Measurements from ENCODE around the gene TIMELESS. TPM values are rescaled to one million over a fixed set of nuclear protein-coding genes. Genes with fewer than 3 reads are reported as not detected.

The TIMELESS gene
- total RNA-seq, 6 donors from 2014 or later = 5.6 to 14.7 (median 9.5) TPM

DNA sequence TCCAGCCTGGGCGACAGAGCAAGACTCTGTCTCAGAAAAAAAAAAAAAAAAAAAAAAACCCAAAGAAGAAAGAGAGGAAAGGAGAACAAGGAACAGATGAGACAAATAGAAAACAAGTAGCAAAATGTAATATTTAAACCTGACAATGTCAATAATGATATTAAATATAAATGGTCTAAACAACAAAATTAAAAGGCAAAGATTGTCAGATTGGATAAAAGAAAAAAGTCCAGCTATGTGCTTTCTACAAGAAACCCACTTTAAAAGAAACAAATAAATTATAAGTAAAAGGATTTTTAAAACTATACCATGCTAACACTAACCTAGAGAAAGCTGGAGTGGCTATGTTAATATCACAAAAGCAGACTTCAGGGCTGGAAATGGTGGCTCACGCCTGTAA lies 56.9 kb downstream of the TIMELESS start:
- Histone ChIP-seq H3K4me1 (no peaks in the 10 kb centered on the region), H3K27ac (no peak overlapping the region), H3K4me3 (no peak overlapping the region), H3K36me3 (no peaks in the 10 kb centered on the region), H3K27me3 (no peaks in the 10 kb centered on the region), H3K9me3 (no peaks in the 10 kb centered on the region)
- ATAC-seq (ENCODE audit: low FRiP score in 2 of 2) (no peak), DNase-seq (no peak)
- TF ChIP-seq POLR2A (IDR thresholded peaks at IDR 0.05) (no peak), EP300 (IDR thresholded peaks at IDR 0.05) (no peak), POLR2AphosphoS5 (IDR thresholded peaks at IDR 0.05) (no peak)
- TF ChIP-seq, protein P1, sequence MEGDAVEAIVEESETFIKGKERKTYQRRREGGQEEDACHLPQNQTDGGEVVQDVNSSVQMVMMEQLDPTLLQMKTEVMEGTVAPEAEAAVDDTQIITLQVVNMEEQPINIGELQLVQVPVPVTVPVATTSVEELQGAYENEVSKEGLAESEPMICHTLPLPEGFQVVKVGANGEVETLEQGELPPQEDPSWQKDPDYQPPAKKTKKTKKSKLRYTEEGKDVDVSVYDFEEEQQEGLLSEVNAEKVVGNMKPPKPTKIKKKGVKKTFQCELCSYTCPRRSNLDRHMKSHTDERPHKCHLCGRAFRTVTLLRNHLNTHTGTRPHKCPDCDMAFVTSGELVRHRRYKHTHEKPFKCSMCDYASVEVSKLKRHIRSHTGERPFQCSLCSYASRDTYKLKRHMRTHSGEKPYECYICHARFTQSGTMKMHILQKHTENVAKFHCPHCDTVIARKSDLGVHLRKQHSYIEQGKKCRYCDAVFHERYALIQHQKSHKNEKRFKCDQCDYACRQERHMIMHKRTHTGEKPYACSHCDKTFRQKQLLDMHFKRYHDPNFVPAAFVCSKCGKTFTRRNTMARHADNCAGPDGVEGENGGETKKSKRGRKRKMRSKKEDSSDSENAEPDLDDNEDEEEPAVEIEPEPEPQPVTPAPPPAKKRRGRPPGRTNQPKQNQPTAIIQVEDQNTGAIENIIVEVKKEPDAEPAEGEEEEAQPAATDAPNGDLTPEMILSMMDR (IDR thresholded peaks at IDR 0.05) = no peak
- 92 to 96% methylated on average over 2 of the region's 2 CpGs for WGBS, 2 donors

DNA sequence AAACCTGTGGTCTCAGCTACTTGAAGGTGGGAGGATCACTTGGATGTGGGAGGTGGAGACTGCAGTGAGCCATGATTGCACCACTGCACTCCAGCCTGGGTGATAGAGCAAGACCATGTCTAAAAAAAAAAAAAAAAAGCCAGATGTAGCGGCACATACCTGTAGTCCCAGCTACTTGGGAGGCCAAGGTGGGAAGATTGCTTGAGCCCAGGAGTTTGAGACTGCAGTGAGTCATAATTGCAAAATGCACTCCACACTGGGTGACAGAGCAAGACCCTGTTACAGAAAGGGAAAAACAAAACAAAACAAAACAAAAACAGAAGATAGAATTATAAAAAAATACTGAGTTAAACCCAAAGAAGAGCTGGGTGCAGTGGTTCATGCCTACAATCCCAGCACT lies 57.5 kb downstream of the TIMELESS start:
- DNase-seq = no peak
- WGBS, 2 donors = 83 to 100% methylated on average over 1 of the region's 1 CpG
- H3K4me3 ChIP-seq = no peak overlapping the region
- no peaks in the 10 kb centered on the region for H3K27me3 ChIP-seq
- no peak overlapping the region for H3K27ac ChIP-seq
- no peak for TF ChIP-seq POLR2A (IDR thresholded peaks at IDR 0.05)
- TF ChIP-seq POLR2AphosphoS5 (IDR thresholded peaks at IDR 0.05) = no peak
- TF ChIP-seq EP300 (IDR thresholded peaks at IDR 0.05) = no peak
- TF ChIP-seq, protein P1 (IDR thresholded peaks at IDR 0.05) = no peak
- no peak for ATAC-seq (ENCODE audit: low FRiP score in 2 of 2)
- no peaks in the 10 kb centered on the region for H3K4me1 ChIP-seq
- no peaks in the 10 kb centered on the region for H3K36me3 ChIP-seq
- H3K9me3 ChIP-seq = no peaks in the 10 kb centered on the region

DNA sequence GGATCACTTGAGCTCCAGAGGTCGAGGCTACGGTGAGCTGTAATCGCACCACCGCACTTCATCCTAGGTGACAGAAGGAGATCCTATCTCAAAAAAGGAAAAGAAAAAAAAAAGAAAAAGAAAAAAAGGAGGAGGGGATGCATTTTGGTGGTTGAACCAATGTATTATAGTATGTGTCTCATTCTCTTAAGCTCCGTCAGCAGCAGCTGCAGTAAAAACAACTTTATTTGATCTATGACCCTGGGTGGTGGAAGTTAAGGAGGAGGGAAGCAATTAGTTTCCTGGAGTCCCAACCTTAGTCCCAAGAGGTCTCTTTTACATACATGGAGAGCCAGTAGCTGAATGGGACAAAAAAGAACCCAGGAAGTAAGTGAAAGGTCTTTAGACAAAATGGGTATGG lies 59.8 kb downstream of the TIMELESS start:
- Histone ChIP-seq H3K9me3 (no peaks in the 10 kb centered on the region), H3K4me3 (no peak overlapping the region), H3K4me1 (no peaks in the 10 kb centered on the region), H3K36me3 (no peaks in the 10 kb centered on the region), H3K27ac (no peak overlapping the region), H3K27me3 (no peaks in the 10 kb centered on the region)
- TF ChIP-seq EP300 (IDR thresholded peaks at IDR 0.05) (no peak), POLR2A (IDR thresholded peaks at IDR 0.05) (no peak), POLR2AphosphoS5 (IDR thresholded peaks at IDR 0.05) (no peak)
- TF ChIP-seq, protein P1 (IDR thresholded peaks at IDR 0.05) = no peak
- DNase-seq (no peak), ATAC-seq (ENCODE audit: low FRiP score in 2 of 2) (no peak)
- 72 to 76% methylated on average over 5 of the region's 5 CpGs for WGBS, 2 donors

DNA sequence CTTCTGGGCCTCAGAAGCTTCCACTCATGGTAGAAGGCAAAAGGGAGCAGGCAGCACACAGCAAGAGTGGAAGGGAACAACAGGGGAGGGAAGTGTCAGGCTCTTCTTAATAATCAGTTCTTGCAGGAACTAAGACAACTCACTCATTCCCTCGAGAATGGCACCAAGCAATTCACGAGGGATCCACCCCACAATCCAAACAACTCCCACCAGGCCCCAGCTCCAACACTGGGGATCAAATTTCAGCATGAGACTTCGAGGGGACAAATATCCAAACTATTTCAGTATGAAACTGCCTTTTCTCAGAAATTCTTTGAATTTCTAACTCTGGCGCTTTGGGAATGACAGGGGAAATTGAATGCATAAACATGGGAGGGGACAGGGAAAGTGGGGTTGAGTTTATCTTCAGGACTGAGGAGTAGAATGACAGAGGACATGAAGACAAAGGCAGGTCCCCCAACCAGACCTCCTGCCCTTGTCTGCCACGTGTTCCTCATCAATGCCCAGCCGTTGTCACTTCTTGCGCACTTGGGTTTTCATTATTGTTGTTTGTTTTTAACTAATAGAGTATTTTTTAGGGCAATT lies 62.0 kb downstream of the TIMELESS start:
- H3K9me3 ChIP-seq = no peaks in the 10 kb centered on the region
- ATAC-seq (ENCODE audit: low FRiP score in 2 of 2) (no peak), DNase-seq (no peak)
- H3K27ac ChIP-seq = no peak overlapping the region
- no peaks in the 10 kb centered on the region for H3K36me3 ChIP-seq
- no peak overlapping the region for H3K4me3 ChIP-seq
- H3K4me1 ChIP-seq = no peaks in the 10 kb centered on the region
- no peak for TF ChIP-seq POLR2A (IDR thresholded peaks at IDR 0.05)
- TF ChIP-seq POLR2AphosphoS5 (IDR thresholded peaks at IDR 0.05) = no peak
- TF ChIP-seq, protein P1 (IDR thresholded peaks at IDR 0.05) = no peak
- TF ChIP-seq EP300 (IDR thresholded peaks at IDR 0.05) = no peak
- H3K27me3 ChIP-seq = no peaks in the 10 kb centered on the region
- 51 to 56% methylated on average over 7 of the region's 7 CpGs for WGBS, 2 donors

DNA sequence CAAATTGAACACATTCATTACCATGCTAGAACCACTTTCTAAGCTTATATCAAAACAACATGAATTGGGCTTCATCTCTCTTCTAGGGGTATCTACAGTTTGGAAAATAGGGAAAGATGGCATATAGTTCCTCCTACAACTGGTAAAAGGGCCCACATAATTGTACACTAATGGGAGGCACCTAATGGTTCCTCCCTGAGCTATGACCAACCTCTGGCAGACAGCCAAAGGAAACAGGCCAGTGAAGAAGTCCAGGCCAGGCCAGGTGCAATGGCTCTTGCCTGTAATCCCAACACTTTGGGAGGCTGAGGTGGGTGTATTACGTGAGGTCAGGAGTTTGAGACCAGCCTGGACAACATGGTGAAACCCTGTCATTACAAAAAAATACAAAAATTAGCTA lies 63.4 kb downstream of the TIMELESS start:
- DNase-seq = no peak
- Histone ChIP-seq H3K9me3 (no peaks in the 10 kb centered on the region), H3K27me3 (no peaks in the 10 kb centered on the region), H3K4me3 (no peak overlapping the region), H3K27ac (no peak overlapping the region), H3K4me1 (no peaks in the 10 kb centered on the region), H3K36me3 (no peaks in the 10 kb centered on the region)
- TF ChIP-seq POLR2A (IDR thresholded peaks at IDR 0.05) (no peak), EP300 (IDR thresholded peaks at IDR 0.05) (no peak), POLR2AphosphoS5 (IDR thresholded peaks at IDR 0.05) (no peak)
- TF ChIP-seq, protein P1 (IDR thresholded peaks at IDR 0.05) = no peak
- no peak for ATAC-seq (ENCODE audit: low FRiP score in 2 of 2)
- WGBS, 2 donors = 93 to 100% methylated on average over 1 of the region's 1 CpG

Measured in upper lobe of left lung (tissue), 6 donors.